Natural killer cell treated with Interleukin-12 subunit alpha and Interleukin-12 subunit beta and Interleukin-15 and Interleukin-18, amount 100 ng/mL, for 72 hours (primary cell): ENCODE data around the gene METTL27. TPM values are rescaled to one million over a fixed set of nuclear protein-coding genes. Genes with fewer than 3 reads are reported as not detected.
"Not testable (repeated sequence)": the region's sequence is repeated elsewhere in the genome, so short reads cannot be mapped to it uniquely, and the experiment has no call there.

Source experiments
- ATAC-seq, 2 donors: fragments of 150-1000 bp; cut with Tn5 transposase in 1 of 2; sonication (Bioruptor Pico), chemical (Tn5 transposase) in 1 of 2; 2 replicates each; pipeline ENCODE4 v1.10.0; 2021
- DNase-seq: peaks from one replicate; pipeline ENCODE4 v3.0.0; 2022; ENCODE audit warnings: low spot score
- H3K27ac Mint-ChIP-seq, 2 donors: 1 replicate in 1 of 2; 2 replicates in 1 of 2; pipeline ENCODE4 v1.8.0; 2022; ENCODE audit warnings: mixed read lengths in 2 of 2, mild to moderate bottlenecking in 1 of 2, moderate library complexity in 1 of 2
- H3K27me3 Mint-ChIP-seq, 2 donors: 1 replicate in 1 of 2; 2 replicates in 1 of 2; pipeline ENCODE4 v1.8.0; 2022; ENCODE audit warnings: mixed read lengths in 2 of 2
- H3K36me3 Mint-ChIP-seq: one replicate; pipeline ENCODE4 v1.8.0; 2022; ENCODE audit warnings: mixed read lengths
- H3K4me1 Mint-ChIP-seq, 2 donors: 1 replicate in 1 of 2; 2 replicates in 1 of 2; pipeline ENCODE4 v1.8.0; 2022; ENCODE audit warnings: low read depth in 2 of 2, mixed read lengths in 2 of 2, mild to moderate bottlenecking in 1 of 2
- H3K4me3 Mint-ChIP-seq: one replicate; pipeline ENCODE4 v1.8.0; 2022; ENCODE audit warnings: mixed read lengths
- H3K9me3 Mint-ChIP-seq: 2 replicates; pipeline ENCODE4 v1.8.0; 2022; ENCODE audit warnings: mixed read lengths
- total RNA-seq, 2 donors: library from RNA; stranded (reverse); gene quantifications; one replicate each; pipeline ENCODE4 v1.2.3, GENCODE V29; 2022

The METTL27 gene
- total RNA-seq, 2 donors from 2014 or later: not detected

GRCh38 chr7:73827567-73828106 is 14.7 kb downstream of the METTL27 start:
- peak; percentile 18 for DNase-seq
- Mint-ChIP-seq H3K36me3 (no peaks in the 10 kb centered on the region), H3K9me3 (no peaks in the 10 kb centered on the region), H3K27me3 (peaks cover 31% of the 10 kb centered on the region in 2 donors), H3K4me1 (peaks cover 18 to 21% of the 10 kb centered on the region in 2 donors), H3K27ac (no peak overlapping the region), H3K4me3 (no peak overlapping the region)
- no peak for ATAC-seq

- Mint-ChIP-seq H3K36me3 (no peaks in the 10 kb centered on the region), H3K9me3 (no peaks in the 10 kb centered on the region), H3K4me1 (peaks cover 18 to 21% of the 10 kb centered on the region in 2 donors)
Measured at GRCh38 chr7:73824986-73825385, 17.3 kb downstream of the METTL27 start.

GRCh38 chr7:73823873-73824592 is 18.3 kb downstream of the METTL27 start:
- peaks cover 16 to 18% of the 10 kb centered on the region in 2 donors for H3K4me1 Mint-ChIP-seq
- H3K4me3 Mint-ChIP-seq: no peak overlapping the region
- H3K36me3 Mint-ChIP-seq: no peaks in the 10 kb centered on the region
- H3K27ac Mint-ChIP-seq: no peak overlapping the region
- H3K27me3 Mint-ChIP-seq: peaks cover 29 to 34% of the 10 kb centered on the region in 2 donors
- ATAC-seq (no peak), DNase-seq (peak; percentile 20)
- H3K9me3 Mint-ChIP-seq: no peaks in the 10 kb centered on the region

More at GRCh38 chr7:73824986-73825385, 17.3 kb downstream of the METTL27 start:
- ATAC-seq (peak in 1 of 2 donors; percentile 41), DNase-seq (peak; percentile 44)
- Mint-ChIP-seq H3K27me3 (peaks cover 35 to 36% of the 10 kb centered on the region in 2 donors), H3K27ac (no peak overlapping the region), H3K4me3 (no peak overlapping the region)

- Mint-ChIP-seq H3K9me3 (no peaks in the 10 kb centered on the region), H3K27me3 (peaks cover 21 to 30% of the 10 kb centered on the region in 2 donors), H3K4me1 (peaks cover 12 to 14% of the 10 kb centered on the region in 2 donors), H3K27ac (no peak overlapping the region), H3K4me3 (no peak overlapping the region), H3K36me3 (no peaks in the 10 kb centered on the region)
- DNase-seq: no peak
- no peak for ATAC-seq
Measured at GRCh38 chr7:73823257-73823656, 19.1 kb downstream of the METTL27 start.

- Mint-ChIP-seq H3K36me3 (no peaks in the 10 kb centered on the region), H3K27me3 (peaks cover 19 to 28% of the 10 kb centered on the region in 2 donors), H3K9me3 (no peaks in the 10 kb centered on the region), H3K27ac (no peak overlapping the region), H3K4me1 (peaks cover 9 to 10% of the 10 kb centered on the region in 2 donors), H3K4me3 (no peak overlapping the region)
- no peak for DNase-seq
- ATAC-seq: peak in 1 of 2 donors; percentile 48
Measured at GRCh38 chr7:73822319-73823173, 19.8 kb downstream of the METTL27 start.

GRCh38 chr7:73821597-73822285 is 20.6 kb downstream of the METTL27 start:
- not testable (repeated sequence) for ATAC-seq, DNase-seq, H3K36me3 Mint-ChIP-seq, H3K4me3 Mint-ChIP-seq, H3K9me3 Mint-ChIP-seq, H3K4me1 Mint-ChIP-seq, H3K27ac Mint-ChIP-seq
- H3K27me3 Mint-ChIP-seq: peaks cover 11 to 20% of the 10 kb centered on the region in 2 donors

- Mint-ChIP-seq H3K9me3 (no peaks in the 10 kb centered on the region), H3K27me3 (peaks cover 6 to 14% of the 10 kb centered on the region in 2 donors), H3K27ac (peak overlapping the region in 1 of 2 donors; percentile 14), H3K4me3 (no peak overlapping the region), H3K4me1 (no peaks in the 10 kb centered on the region), H3K36me3 (no peaks in the 10 kb centered on the region)
- ATAC-seq (no peak), DNase-seq (no peak)
Measured at GRCh38 chr7:73820013-73820412, 22.3 kb downstream of the METTL27 start.

GRCh38 chr7:73817121-73817520 is 25.2 kb downstream of the METTL27 start:
- ATAC-seq (no peak), DNase-seq (no peak)
- no peaks in the 10 kb centered on the region for H3K9me3 Mint-ChIP-seq
- H3K27me3 Mint-ChIP-seq: peaks cover 12 to 14% of the 10 kb centered on the region in 2 donors
- H3K36me3 Mint-ChIP-seq: no peaks in the 10 kb centered on the region
- H3K4me3 Mint-ChIP-seq: no peak overlapping the region
- no peaks in the 10 kb centered on the region for H3K4me1 Mint-ChIP-seq
- no peak overlapping the region for H3K27ac Mint-ChIP-seq

- H3K27ac Mint-ChIP-seq: no peak overlapping the region
- ATAC-seq: no peak
- peaks cover 6 to 11% of the 10 kb centered on the region in 2 donors for H3K27me3 Mint-ChIP-seq
- no peak overlapping the region for H3K4me3 Mint-ChIP-seq
- DNase-seq: no peak
- H3K4me1 Mint-ChIP-seq: no peaks in the 10 kb centered on the region
- H3K36me3 Mint-ChIP-seq: no peaks in the 10 kb centered on the region
- H3K9me3 Mint-ChIP-seq: no peaks in the 10 kb centered on the region
Measured at GRCh38 chr7:73815436-73815835, 26.9 kb downstream of the METTL27 start.

GRCh38 chr7:73812996-73813395 is 29.3 kb downstream of the METTL27 start:
- no peak overlapping the region for H3K27ac Mint-ChIP-seq
- peaks cover 5 to 6% of the 10 kb centered on the region in 2 donors for H3K27me3 Mint-ChIP-seq
- DNase-seq: no peak
- no peaks in the 10 kb centered on the region for H3K4me1 Mint-ChIP-seq
- H3K36me3 Mint-ChIP-seq: no peaks in the 10 kb centered on the region
- no peak for ATAC-seq
- no peak overlapping the region for H3K4me3 Mint-ChIP-seq
- no peaks in the 10 kb centered on the region for H3K9me3 Mint-ChIP-seq

- Mint-ChIP-seq H3K27me3 (peaks cover 5 to 6% of the 10 kb centered on the region in 2 donors), H3K4me1 (no peaks in the 10 kb centered on the region), H3K27ac (no peak overlapping the region), H3K9me3 (no peaks in the 10 kb centered on the region), H3K36me3 (no peaks in the 10 kb centered on the region), H3K4me3 (no peak overlapping the region)
- DNase-seq (peak; percentile 71), ATAC-seq (peak; percentile 71 to 83)
Measured at GRCh38 chr7:73811760-73812168, 30.6 kb downstream of the METTL27 start.

- no peaks in the 10 kb centered on the region for H3K36me3 Mint-ChIP-seq
- no peaks in the 10 kb centered on the region for H3K9me3 Mint-ChIP-seq
- H3K27ac Mint-ChIP-seq: no peak overlapping the region
- ATAC-seq: no peak
- H3K4me3 Mint-ChIP-seq: no peak overlapping the region
- no peak for DNase-seq
- no peaks in the 10 kb centered on the region for H3K4me1 Mint-ChIP-seq
- peaks cover 5 to 6% of the 10 kb centered on the region in 2 donors for H3K27me3 Mint-ChIP-seq
Measured at GRCh38 chr7:73810998-73811360, 31.3 kb downstream of the METTL27 start.

GRCh38 chr7:73809467-73809951 is 32.8 kb downstream of the METTL27 start:
- Mint-ChIP-seq H3K9me3 (no peaks in the 10 kb centered on the region), H3K27ac (no peak overlapping the region), H3K36me3 (no peaks in the 10 kb centered on the region), H3K27me3 (peaks cover 7 to 11% of the 10 kb centered on the region in 2 donors), H3K4me1 (no peaks in the 10 kb centered on the region), H3K4me3 (no peak overlapping the region)
- DNase-seq (no peak), ATAC-seq (no peak)
